NCI-H2107 treated with DMSO at 0.1 percent for 48 hours (cell line): ENCODE data around the gene CATSPERB.
"Not testable (repeated sequence)": the region's sequence is repeated elsewhere in the genome, so short reads cannot be mapped to it uniquely, and the experiment has no call there.

Source experiments
- DNase-seq: peaks from one replicate; lab custom pipeline; 2025; ENCODE audit not compliant: unreplicated experiment; lab: John Stamatoyannopoulos, UW

Gene CATSPERB

GRCh38 chr14:91731986-91732385 lies at the start of gene CATSPERB:
TSS of gene CATSPERB (minus strand) at chr14:91732086. CDS start at chr14:91729479, 2,607 bp downstream.
- no peak for DNase-seq

GRCh38 chr14:91780452-91780851 lies 48.6 kb upstream of the CATSPERB start:
- no peak for DNase-seq

- no peak for DNase-seq
Measured at GRCh38 chr14:91778217-91778616, 46.3 kb upstream of the CATSPERB start.

GRCh38 chr14:91774140-91775096 lies 42.5 kb upstream of the CATSPERB start:
- DNase-seq: no peak

- no peak for DNase-seq
Measured at GRCh38 chr14:91770185-91770584, 38.3 kb upstream of the CATSPERB start.

GRCh38 chr14:91755570-91756295 lies 23.8 kb upstream of the CATSPERB start:
- no peak for DNase-seq

- DNase-seq: no peak
Measured at GRCh38 chr14:91754819-91755218, 22.9 kb upstream of the CATSPERB start.

- no peak for DNase-seq
Measured at GRCh38 chr14:91754185-91754584, 22.3 kb upstream of the CATSPERB start.

- DNase-seq: no peak
Measured at GRCh38 chr14:91753501-91754128, 21.7 kb upstream of the CATSPERB start.

GRCh38 chr14:91752961-91753360 lies 21.1 kb upstream of the CATSPERB start:
- DNase-seq: no peak

- no peak for DNase-seq
Measured at GRCh38 chr14:91751719-91752118, 19.8 kb upstream of the CATSPERB start.

GRCh38 chr14:91750634-91751198 lies 18.8 kb upstream of the CATSPERB start:
- DNase-seq: no peak

GRCh38 chr14:91749868-91750267 lies 18.0 kb upstream of the CATSPERB start:
- no peak for DNase-seq

- no peak for DNase-seq
Measured at GRCh38 chr14:91748049-91748448, 16.2 kb upstream of the CATSPERB start.

- DNase-seq: no peak
Measured at GRCh38 chr14:91745344-91745743, 13.5 kb upstream of the CATSPERB start.

GRCh38 chr14:91744068-91744480 lies 12.2 kb upstream of the CATSPERB start:
- no peak for DNase-seq

GRCh38 chr14:91743305-91743653 lies 11.4 kb upstream of the CATSPERB start:
- no peak for DNase-seq

GRCh38 chr14:91742621-91743304 lies 10.9 kb upstream of the CATSPERB start:
- DNase-seq: no peak

- not testable (repeated sequence) for DNase-seq
Measured at GRCh38 chr14:91739867-91740266, 8.0 kb upstream of the CATSPERB start.

- DNase-seq: no peak
Measured at GRCh38 chr14:91737619-91738018, 5.7 kb upstream of the CATSPERB start.
